ENCODE data around the gene GOLM1. TPM values are rescaled to one million over a fixed set of nuclear protein-coding genes. Genes with fewer than 3 reads are reported as not detected.

The GOLM1 gene
- total and polyA plus RNA-seq, 2 of the 4 experiments (the other 2 are of a cell fraction) = 54.8 to 59.2 TPM

DNA sequence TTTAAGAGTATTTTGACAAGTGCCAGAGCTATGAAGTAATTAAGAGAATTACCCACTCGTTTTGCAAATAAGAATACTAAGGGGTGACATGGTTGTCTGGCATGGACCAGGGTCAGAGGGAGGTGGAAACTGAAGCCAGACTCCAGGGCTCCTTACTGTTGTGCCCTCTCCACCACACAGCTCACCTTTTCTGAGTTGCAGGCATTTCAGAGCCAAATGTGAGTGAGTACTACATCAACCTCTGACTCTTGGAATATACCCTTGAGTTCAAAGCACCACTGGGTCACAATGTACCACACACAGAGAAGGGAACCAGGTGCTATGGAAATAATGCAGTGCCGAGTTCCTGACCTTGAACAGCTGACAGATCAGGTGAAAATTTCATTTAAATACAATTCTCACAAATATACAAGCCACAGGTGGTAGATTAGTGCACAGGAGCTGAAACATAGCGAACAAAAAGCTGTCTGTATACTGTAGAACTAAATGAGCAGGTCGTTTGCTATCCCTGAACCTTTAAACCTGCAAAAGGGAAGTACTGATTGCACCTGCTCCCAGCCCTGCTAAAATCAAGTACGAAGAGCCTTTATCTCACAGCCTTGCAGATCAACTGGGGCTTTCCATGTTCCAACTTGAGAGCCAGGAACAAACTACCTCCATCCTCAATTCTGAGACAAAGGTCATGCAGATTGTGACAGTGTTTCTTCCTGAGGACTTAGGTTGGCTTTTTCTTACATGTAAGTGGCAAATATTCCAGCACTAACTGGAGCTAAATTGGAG is 57.0 kb downstream of the GOLM1 start:
- Histone ChIP-seq H3K4ac (ENCODE audit: low read depth, low read length) (no peak overlapping the region), H3K9ac (ENCODE audit: low read depth, low read length) (no peak overlapping the region), H3K27me3 (ENCODE audit: control insufficient read depth, insufficient read depth, low read length) (no peaks in the 10 kb centered on the region), H3K9me3 (ENCODE audit: control insufficient read depth, insufficient read depth, low read length) (no peaks in the 10 kb centered on the region), H3K4me1 (ENCODE audit: control insufficient read depth, insufficient read depth, low read length) (peaks cover 5% of the 10 kb centered on the region; the same call in 1 of the 2 replicates), H2BK5ac (ENCODE audit: low read depth, low read length, poor library complexity, severe bottlenecking) (no peak overlapping the region), H2BK20ac (ENCODE audit: low read depth, low read length) (no peak overlapping the region), H4K91ac (ENCODE audit: insufficient read depth, low read depth, low read length) (no peak overlapping the region), H3K79me1 (ENCODE audit: low read depth in 1 of 2, low read length in 2 of 2) (no peaks in the 10 kb centered on the region; a peak in 1 of 4 replicates), H2BK15ac (ENCODE audit: low read depth, low read length) (no peak overlapping the region), H2AK9ac (replicated peaks; ENCODE audit: low read depth, low read length, poor library complexity) (no peak overlapping the region), H3K36me3 (ENCODE audit: control insufficient read depth, insufficient read depth, low read length) (peaks cover 3% of the 10 kb centered on the region; the same call in 1 of the 2 replicates), H2AFZ (replicated peaks; ENCODE audit: low read length, poor library complexity) (no peak overlapping the region), H3K27ac (ENCODE audit: insufficient read depth, low read length) (no peak overlapping the region), H3K9me1 (ENCODE audit: insufficient read depth, low read length) (peaks cover 6% of the 10 kb centered on the region), H3K14ac (replicated peaks; ENCODE audit: low read depth, low read length) (no peak overlapping the region), H2BK120ac (ENCODE audit: low read depth, low read length) (no peak overlapping the region), H4K20me1 (ENCODE audit: insufficient read depth, low read length) (no peaks in the 10 kb centered on the region), H3K23ac (ENCODE audit: low read depth, low read length) (no peak overlapping the region), H4K5ac (ENCODE audit: low read depth, low read length) (no peak overlapping the region), H4K8ac (ENCODE audit: low read depth in 2 of 2, low read length in 2 of 2) (no peak overlapping the region), H3K4me2 (ENCODE audit: low read depth, low read length) (no peak overlapping the region), H3K4me3 (ENCODE audit: insufficient read depth, low read depth, low read length) (no peak overlapping the region), H2AK5ac (ENCODE audit: low read depth, low read length) (no peak overlapping the region), H3K18ac (ENCODE audit: low read depth, low read length) (no peak overlapping the region), H3K56ac (ENCODE audit: extremely low read depth, insufficient read depth, low read length) (no peak overlapping the region)
- CTCF ChIA-PET = no interaction called here
- POLR2A ChIA-PET (ENCODE audit: unreplicated experiment) = no interaction called here
- BruUV-seq (replicated peaks) = no TSS peak
- WGBS, 2 experiments (ENCODE audit: extremely low coverage in 2 of 2, insufficient read length in 1 of 2) = no CpG with 5 or more reads among the region's 5 CpGs
- no peak for ATAC-seq (ENCODE audit: low read depth)
- in situ Hi-C loops (cut with MboI; ENCODE audit: low sequenced_read_pairs) = no loop called here
- no peak for TF ChIP-seq MXI1 (IDR thresholded peaks at IDR 0.05; ENCODE audit: borderline replicate concordance, low read depth, low read length)
- TF ChIP-seq BHLHE40 (IDR thresholded peaks at IDR 0.05; ENCODE audit: low read depth, low read length) = no peak
- TF ChIP-seq SMC3 (IDR thresholded peaks at IDR 0.05; ENCODE audit: low read depth, low read length) = no peak
- no peak for TF ChIP-seq CHD1 (IDR thresholded peaks at IDR 0.05; ENCODE audit: low read depth, low read length)
- TF ChIP-seq, protein P1, sequence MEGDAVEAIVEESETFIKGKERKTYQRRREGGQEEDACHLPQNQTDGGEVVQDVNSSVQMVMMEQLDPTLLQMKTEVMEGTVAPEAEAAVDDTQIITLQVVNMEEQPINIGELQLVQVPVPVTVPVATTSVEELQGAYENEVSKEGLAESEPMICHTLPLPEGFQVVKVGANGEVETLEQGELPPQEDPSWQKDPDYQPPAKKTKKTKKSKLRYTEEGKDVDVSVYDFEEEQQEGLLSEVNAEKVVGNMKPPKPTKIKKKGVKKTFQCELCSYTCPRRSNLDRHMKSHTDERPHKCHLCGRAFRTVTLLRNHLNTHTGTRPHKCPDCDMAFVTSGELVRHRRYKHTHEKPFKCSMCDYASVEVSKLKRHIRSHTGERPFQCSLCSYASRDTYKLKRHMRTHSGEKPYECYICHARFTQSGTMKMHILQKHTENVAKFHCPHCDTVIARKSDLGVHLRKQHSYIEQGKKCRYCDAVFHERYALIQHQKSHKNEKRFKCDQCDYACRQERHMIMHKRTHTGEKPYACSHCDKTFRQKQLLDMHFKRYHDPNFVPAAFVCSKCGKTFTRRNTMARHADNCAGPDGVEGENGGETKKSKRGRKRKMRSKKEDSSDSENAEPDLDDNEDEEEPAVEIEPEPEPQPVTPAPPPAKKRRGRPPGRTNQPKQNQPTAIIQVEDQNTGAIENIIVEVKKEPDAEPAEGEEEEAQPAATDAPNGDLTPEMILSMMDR (conservative IDR thresholded peaks at IDR 0.05; ENCODE audit: low read depth, low read length) = no peak
- no peak for TF ChIP-seq RFX5 (IDR thresholded peaks at IDR 0.05; ENCODE audit: low read depth, low read length)
- no peak for TF ChIP-seq POLR2A (IDR thresholded peaks at IDR 0.05; ENCODE audit: low read depth, low read length)
- TF ChIP-seq CEBPB (IDR thresholded peaks at IDR 0.05; ENCODE audit: low read depth, low read length) = no peak
- TF ChIP-seq NFE2L2 (IDR thresholded peaks at IDR 0.05; ENCODE audit: low read depth, low read length) = no peak
- TF ChIP-seq, protein P2, sequence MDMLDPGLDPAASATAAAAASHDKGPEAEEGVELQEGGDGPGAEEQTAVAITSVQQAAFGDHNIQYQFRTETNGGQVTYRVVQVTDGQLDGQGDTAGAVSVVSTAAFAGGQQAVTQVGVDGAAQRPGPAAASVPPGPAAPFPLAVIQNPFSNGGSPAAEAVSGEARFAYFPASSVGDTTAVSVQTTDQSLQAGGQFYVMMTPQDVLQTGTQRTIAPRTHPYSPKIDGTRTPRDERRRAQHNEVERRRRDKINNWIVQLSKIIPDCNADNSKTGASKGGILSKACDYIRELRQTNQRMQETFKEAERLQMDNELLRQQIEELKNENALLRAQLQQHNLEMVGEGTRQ (IDR thresholded peaks at IDR 0.05; ENCODE audit: low read depth, low read length) = no peak
- no peak for TF ChIP-seq FOS (IDR thresholded peaks at IDR 0.05; ENCODE audit: low read depth, low read length)
- TF ChIP-seq MAZ (IDR thresholded peaks at IDR 0.05; ENCODE audit: borderline replicate concordance, low read depth, low read length) = no peak
- TF ChIP-seq, protein P3, sequence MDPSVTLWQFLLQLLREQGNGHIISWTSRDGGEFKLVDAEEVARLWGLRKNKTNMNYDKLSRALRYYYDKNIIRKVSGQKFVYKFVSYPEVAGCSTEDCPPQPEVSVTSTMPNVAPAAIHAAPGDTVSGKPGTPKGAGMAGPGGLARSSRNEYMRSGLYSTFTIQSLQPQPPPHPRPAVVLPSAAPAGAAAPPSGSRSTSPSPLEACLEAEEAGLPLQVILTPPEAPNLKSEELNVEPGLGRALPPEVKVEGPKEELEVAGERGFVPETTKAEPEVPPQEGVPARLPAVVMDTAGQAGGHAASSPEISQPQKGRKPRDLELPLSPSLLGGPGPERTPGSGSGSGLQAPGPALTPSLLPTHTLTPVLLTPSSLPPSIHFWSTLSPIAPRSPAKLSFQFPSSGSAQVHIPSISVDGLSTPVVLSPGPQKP (IDR thresholded peaks at IDR 0.05; ENCODE audit: borderline replicate concordance, low read depth, low read length) = no peak
- TF ChIP-seq RAD21 (IDR thresholded peaks at IDR 0.05; ENCODE audit: low read length) = no peak
- TF ChIP-seq RCOR1 (IDR thresholded peaks at IDR 0.05; ENCODE audit: insufficient replicate concordance, low read length) = no peak
- no peak for TF ChIP-seq MAFK (IDR thresholded peaks at IDR 0.05; ENCODE audit: low read depth, low read length)
- intact Hi-C loops (cut with micrococcal nuclease) = loop anchor here (10.0 kb wide), 1 partner anchor 232 kb away; no protein-coding TSS in a partner anchor
- dilution Hi-C loops (cut with HindIII; ENCODE audit: low sequenced_read_pairs, unreplicated experiment) = no loop called here
- no peak for DNase-seq

Data from IMR-90 (cell line).